Large intestine (tissue), 3 donors: ENCODE measurements around the gene VPS54. TPM values are rescaled to one million over a fixed set of nuclear protein-coding genes. Genes with fewer than 3 reads are reported as not detected.

Source experiments
- DNase-seq, 2 donors: peaks; one replicate each; pipeline versions ENCODE4 v3.0.0 to v3.0.0-alpha.2; 2013
- H3K27ac ChIP-seq: one replicate; pipeline ENCODE4 v1.5.1; 2013; ENCODE audit warnings: low read length
- H3K27me3 ChIP-seq: 2 replicates; pipeline ENCODE4 v1.6.1; 2013; ENCODE audit warnings: low read length; ENCODE audit not compliant: control insufficient read depth, insufficient read depth
- H3K36me3 ChIP-seq: 2 replicates; pipeline ENCODE4 v1.6.1; 2013; ENCODE audit warnings: low read length; ENCODE audit not compliant: control insufficient read depth, insufficient read depth
- H3K4me1 ChIP-seq: one replicate; pipeline ENCODE4 v1.6.1; 2013; ENCODE audit warnings: low read length; ENCODE audit not compliant: control insufficient read depth, insufficient read depth
- H3K4me3 ChIP-seq: one replicate; pipeline ENCODE4 v1.5.1; 2013; ENCODE audit warnings: low read length
- H3K9me3 ChIP-seq: one replicate; pipeline ENCODE4 v1.6.1; 2013; ENCODE audit warnings: mild to moderate bottlenecking, low read depth, low read length, moderate library complexity; ENCODE audit not compliant: control insufficient read depth
- WGBS: methylation state at CpG from one replicate; pipeline ENCODE4 v1.1.5; 2013; ENCODE audit warnings: low lambda C conversion rate; ENCODE audit not compliant: insufficient coverage; 5-methylcytosine and 5-hydroxymethylcytosine counted together
- polyA plus RNA-seq: library from polyadenylated mRNA; unstranded; fragments of 120-200 nt; gene quantifications from one replicate; pipeline ENCODE4 v1.2.1, GENCODE V29; 2013

VPS54 gene
- polyA plus RNA-seq, 1 donor, result 29.5 TPM

DNA sequence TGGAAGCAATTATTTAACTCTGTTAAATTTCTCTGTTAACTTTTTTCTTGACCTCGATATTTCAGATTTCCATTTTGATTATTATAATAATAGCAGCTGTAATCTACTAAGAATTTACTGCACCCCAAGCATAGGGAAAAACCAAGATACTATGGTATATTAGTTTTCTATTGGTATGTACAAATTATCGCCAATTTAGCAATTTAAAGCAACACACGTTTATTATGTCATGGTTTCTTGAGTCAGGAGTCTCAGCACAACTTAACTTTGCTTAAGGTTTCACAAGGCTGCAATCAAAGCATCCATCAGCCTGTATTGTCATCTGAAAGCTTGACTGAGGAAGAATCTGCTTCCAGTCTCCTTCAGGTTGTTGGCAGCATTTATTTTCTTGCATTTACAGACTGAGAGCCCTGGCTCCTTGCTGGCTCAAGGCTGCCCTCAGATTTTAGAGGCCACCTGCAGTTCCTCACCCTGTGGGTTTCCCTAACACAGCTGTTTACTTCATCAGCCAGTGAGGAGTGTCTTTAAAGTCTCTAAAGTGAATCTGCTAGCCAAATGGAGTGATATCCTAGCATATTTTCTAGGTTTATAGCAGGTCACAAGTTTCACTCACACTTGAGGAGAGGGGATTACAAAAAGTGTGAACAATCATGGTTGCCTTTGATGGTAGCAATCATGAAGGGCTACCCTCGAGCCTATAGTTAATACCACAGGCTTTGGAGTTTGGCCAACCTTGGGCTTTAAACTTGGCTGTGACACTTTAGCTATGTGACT lies 4.4 kb upstream of the VPS54 start:
- Histone ChIP-seq H3K27ac (peak overlapping the region; percentile 49), H3K4me3 (no peak overlapping the region), H3K4me1 (peaks cover 12% of the 10 kb centered on the region), H3K9me3 (no peaks in the 10 kb centered on the region), H3K36me3 (no peaks in the 10 kb centered on the region), H3K27me3 (no peaks in the 10 kb centered on the region)
- 100% methylated on average over 1 of the region's 4 CpGs for WGBS
- DNase-seq, result peak in 1 of 2 donors; percentile 14

DNA sequence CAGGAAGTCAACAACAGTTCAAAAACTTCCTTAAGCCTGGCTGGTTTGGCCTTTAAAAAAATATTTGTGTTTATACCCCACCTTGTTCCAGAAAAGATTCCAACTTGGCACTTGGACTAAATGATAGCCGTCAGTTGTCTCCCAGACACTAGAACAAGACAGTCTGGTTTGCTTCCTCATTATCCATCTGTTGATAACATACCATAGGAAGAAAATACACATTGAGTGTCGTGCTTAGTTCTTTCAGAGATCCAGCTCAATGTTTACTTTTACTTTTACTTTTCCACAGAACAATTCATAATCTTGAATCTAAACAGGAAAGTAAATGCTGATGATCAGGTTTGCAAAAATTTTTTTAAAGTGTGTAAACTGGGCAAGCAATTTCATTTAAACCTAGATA lies 2.4 kb upstream of the VPS54 start:
- Histone ChIP-seq H3K36me3 (no peaks in the 10 kb centered on the region), H3K4me3 (no peak overlapping the region), H3K27me3 (no peaks in the 10 kb centered on the region), H3K27ac (peak overlapping the region; percentile 66), H3K4me1 (peaks cover 12% of the 10 kb centered on the region), H3K9me3 (no peaks in the 10 kb centered on the region)
- WGBS, result 20% methylated on average over 1 of the region's 2 CpGs
- peak; percentile 30 to 74 for DNase-seq

DNA sequence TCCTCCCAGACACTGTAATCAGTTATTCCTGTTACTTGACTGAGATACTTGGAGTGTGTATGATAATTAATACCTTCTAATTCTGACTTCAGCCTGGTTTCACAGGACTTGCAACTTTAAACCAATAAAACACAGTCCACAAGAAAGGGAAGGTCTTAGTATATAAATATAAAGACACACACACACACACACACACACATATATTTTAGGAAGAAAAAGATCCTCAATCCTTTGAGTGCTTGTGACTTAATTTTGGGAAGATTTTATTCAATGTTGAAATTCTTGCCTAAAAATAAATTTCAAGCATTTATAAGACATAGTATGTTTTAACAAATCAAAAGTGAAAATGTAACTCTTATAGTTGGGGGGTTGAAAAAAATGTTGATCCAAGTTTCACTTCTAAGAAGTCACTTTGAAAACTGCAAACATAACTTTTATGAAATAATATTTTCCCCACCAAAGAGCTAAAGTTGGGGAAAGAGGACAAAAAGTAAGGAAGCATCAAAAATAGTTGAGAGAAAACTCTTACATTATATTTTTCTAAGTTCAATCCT lies 824 bp upstream of the VPS54 start:
- H3K27me3 ChIP-seq, result no peaks in the 10 kb centered on the region
- H3K9me3 ChIP-seq, result no peaks in the 10 kb centered on the region
- H3K36me3 ChIP-seq, result no peaks in the 10 kb centered on the region
- DNase-seq, result no peak
- peak overlapping the region; percentile 66 for H3K4me3 ChIP-seq
- H3K4me1 ChIP-seq, result peaks cover 12% of the 10 kb centered on the region
- peak overlapping the region; percentile 97 for H3K27ac ChIP-seq

DNA sequence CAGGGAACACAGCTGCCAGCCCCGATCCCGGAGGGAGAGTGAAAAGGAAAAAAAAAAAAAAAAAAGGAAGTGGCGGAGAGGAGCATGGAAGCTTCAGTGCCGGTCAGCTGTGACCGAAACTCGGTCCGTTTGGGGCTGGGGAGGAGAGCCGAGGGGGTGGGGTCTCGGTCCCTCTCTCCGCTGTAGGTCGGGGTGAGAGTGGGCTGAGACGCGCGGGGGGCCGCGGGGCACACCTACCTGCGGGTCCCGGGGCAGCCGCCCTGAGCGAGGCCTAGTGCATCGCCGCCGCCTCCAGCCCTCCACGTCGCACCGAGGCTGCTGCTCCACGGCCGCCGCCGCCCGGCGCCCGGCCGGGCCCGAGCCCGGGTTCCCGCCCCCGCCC lies 536 bp downstream of the VPS54 start:
- Histone ChIP-seq H3K4me1 (peaks cover 9% of the 10 kb centered on the region), H3K9me3 (no peaks in the 10 kb centered on the region), H3K27ac (peak overlapping the region; percentile 97), H3K4me3 (peak overlapping the region; percentile 66), H3K27me3 (no peaks in the 10 kb centered on the region), H3K36me3 (no peaks in the 10 kb centered on the region)
- DNase-seq, result peak in 1 of 2 donors; percentile 29
- no CpG with 5 or more reads among the region's 38 CpGs for WGBS

DNA sequence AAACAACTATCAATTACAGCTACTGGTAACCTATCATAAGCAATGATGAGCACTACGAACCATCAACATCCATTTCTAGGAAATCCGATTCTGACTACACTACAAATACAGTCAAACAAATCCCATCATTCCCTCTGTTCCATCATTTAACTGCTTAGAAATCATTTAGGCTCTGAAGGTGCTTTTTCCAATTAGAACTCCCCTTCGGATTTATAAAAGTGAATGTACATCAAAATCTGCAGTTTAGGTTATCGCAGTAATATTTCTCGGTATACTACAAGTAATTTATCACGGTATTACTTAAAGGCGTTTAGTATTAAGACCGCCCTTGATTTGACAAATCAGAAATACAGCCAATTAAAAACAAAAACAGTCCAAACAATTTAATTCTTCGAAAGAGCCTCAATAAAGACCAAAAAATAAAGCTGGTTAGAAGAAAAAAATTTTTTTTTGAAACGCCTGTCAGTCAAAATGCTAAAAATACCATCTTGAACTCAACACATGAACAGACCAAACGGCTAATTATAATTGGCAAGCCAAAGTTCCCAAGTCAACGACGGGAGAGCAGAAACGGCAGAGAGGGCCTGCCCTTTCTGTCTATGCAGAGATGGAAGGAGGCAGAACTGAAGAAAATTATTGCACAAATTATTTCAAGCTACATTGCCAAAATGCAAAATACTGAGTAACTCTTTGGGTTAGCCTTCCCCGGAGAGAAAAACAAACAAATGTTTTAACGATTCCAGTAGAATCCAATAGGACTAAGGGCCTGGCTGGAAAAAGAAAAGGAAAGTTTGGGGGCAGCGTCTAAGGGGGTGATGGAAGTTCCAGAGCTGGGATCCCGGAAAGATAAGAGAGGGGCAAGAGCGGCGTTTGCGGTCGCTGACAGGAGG lies 1.2 kb downstream of the VPS54 start:
- WGBS, result 18% methylated on average over 9 of the region's 22 CpGs
- no peaks in the 10 kb centered on the region for H3K9me3 ChIP-seq
- H3K27me3 ChIP-seq, result no peaks in the 10 kb centered on the region
- H3K36me3 ChIP-seq, result no peaks in the 10 kb centered on the region
- peak; percentile 15 to 30 for DNase-seq
- peak overlapping the region; percentile 97 for H3K27ac ChIP-seq
- peaks cover 7% of the 10 kb centered on the region for H3K4me1 ChIP-seq
- H3K4me3 ChIP-seq, result peak overlapping the region; percentile 66

DNA sequence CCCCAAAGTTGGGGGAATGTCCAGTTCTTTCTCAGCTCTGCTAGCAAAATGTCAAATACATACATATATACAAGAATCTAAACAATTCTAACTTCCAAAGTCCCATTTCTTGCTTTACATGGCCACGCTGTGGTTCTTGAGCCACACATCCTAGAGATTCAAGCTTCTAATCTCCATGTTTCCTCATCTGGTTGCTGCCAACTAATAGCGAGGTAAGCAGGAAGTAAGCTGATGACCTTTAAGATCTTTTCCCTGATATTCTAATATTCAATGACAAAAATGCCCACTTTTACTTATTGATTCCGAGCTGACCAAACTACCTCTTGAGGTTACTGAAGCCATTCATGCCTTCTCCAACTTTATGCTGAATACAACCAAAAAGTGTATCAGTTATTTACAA lies 3.3 kb downstream of the VPS54 start:
- WGBS, result 92% methylated on average over 2 of the region's 3 CpGs
- Histone ChIP-seq H3K9me3 (no peaks in the 10 kb centered on the region), H3K4me3 (no peak overlapping the region), H3K27ac (no peak overlapping the region), H3K27me3 (no peaks in the 10 kb centered on the region), H3K4me1 (peaks cover 5% of the 10 kb centered on the region), H3K36me3 (no peaks in the 10 kb centered on the region)
- DNase-seq, result no peak

DNA sequence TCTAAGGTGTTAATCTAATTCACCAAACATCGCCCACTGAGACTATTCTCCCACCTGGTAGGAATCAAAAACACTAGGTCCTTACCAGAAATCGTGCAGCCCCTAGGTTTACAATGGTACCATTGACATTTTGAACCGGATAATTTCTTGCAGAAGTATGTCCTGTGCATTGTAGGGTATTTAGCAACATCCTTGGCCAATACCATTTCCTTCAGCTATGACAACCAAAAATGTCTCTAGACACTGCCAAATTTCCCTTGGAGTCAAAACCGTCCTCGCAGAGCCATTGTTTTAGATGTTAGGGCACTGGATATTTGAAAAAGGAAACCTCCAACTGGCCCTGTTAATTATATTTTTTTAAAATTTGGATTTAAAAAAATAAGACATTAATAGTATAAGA lies 3.8 kb downstream of the VPS54 start:
- no peak for DNase-seq
- Histone ChIP-seq H3K27ac (no peak overlapping the region), H3K9me3 (no peaks in the 10 kb centered on the region), H3K36me3 (no peaks in the 10 kb centered on the region), H3K4me1 (peaks cover 5% of the 10 kb centered on the region), H3K27me3 (no peaks in the 10 kb centered on the region), H3K4me3 (no peak overlapping the region)
- WGBS, result 93% methylated on average over 2 of the region's 5 CpGs

DNA sequence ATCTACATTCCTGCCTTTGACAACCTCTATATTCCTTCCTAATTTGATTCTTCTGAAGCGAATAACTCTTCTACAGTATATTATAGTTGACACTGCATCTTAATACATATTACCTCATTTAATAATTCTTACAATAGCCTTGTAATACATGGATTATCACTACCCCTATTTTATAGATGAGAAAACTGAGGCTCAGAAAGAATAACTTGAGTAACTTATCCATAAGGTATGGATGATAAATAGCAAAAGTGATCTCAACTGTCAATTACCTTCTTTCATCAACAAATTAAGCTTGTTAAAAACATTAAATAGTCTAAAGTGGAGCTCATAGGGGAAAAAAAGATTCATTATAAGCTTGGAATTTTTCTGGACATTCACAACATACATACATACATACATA lies 4.6 kb downstream of the VPS54 start:
- WGBS, result no CpG with 5 or more reads among the region's 1 CpG
- Histone ChIP-seq H3K27ac (no peak overlapping the region), H3K27me3 (no peaks in the 10 kb centered on the region), H3K36me3 (no peaks in the 10 kb centered on the region), H3K4me3 (no peak overlapping the region), H3K4me1 (peaks cover 2% of the 10 kb centered on the region), H3K9me3 (no peaks in the 10 kb centered on the region)
- no peak for DNase-seq

DNA sequence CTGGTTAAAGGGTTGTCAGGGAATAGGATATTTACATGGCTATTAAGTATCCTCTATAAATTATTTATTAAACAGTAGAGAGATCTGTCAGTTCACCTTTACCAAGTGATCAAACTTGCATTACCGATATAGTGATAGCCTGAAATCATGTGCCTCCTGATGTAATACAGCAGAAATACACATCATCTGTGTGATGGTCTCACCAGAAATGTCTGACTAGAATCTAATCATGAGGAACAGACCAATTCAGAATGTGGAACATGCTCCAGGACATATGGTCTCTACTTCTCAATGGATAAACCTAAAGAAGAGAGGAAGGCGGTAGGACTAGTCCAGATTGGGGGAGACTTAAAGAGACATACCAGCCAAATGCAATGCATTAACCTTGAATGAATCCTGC lies 6.2 kb downstream of the VPS54 start:
- no peaks in the 10 kb centered on the region for H3K27me3 ChIP-seq
- H3K27ac ChIP-seq, result no peak overlapping the region
- no peaks in the 10 kb centered on the region for H3K4me1 ChIP-seq
- H3K4me3 ChIP-seq, result no peak overlapping the region
- DNase-seq, result no peak
- no peaks in the 10 kb centered on the region for H3K9me3 ChIP-seq
- no CpG with 5 or more reads among the region's 2 CpGs for WGBS
- no peaks in the 10 kb centered on the region for H3K36me3 ChIP-seq

DNA sequence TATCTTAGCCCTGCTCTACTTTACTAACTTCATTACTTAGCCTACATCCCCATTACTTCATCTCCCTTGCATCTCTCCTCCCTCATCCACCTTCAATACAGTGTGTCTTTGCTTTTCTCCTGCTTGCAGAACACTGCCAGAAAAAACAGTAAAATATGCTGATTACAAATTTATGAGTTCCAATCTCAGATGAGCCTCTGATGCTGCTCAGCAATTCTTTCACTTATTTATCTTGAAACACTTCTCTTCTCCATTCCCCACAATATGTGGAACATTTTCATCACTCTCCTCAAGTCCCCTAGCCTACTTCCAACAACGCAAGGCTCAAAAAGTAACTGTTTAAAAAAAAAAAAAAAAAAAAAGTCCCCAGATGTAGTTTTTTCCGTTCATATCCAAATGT lies 7.1 kb downstream of the VPS54 start:
- Histone ChIP-seq H3K4me3 (no peak overlapping the region), H3K4me1 (no peaks in the 10 kb centered on the region), H3K27me3 (no peaks in the 10 kb centered on the region), H3K27ac (no peak overlapping the region), H3K9me3 (no peaks in the 10 kb centered on the region), H3K36me3 (no peaks in the 10 kb centered on the region)
- DNase-seq, result no peak
- 100% methylated on average over 1 of the region's 2 CpGs for WGBS
